K562 treated with DMSO at 1 percent for 4 hours (cell line): ENCODE results near the gene CDHR2. TPM values are rescaled to one million over a fixed set of nuclear protein-coding genes. Genes with fewer than 3 reads are reported as not detected.

Source experiments
- total RNA-seq: library from RNA; unstranded; fragments of 300-600 nt; gene quantifications from 2 replicates; pipeline ENCODE4 v1.2.3, GENCODE V29; 2022; ENCODE audit not compliant: insufficient read depth

CDHR2 gene
- not detected in 2 replicates for total RNA-seq

GRCh38 chr5:176548967-176549444, at the start of gene CDHR2:
CDHR2 (plus strand) TSS chr5:176549342; CDS start chr5:176565353, 16,011 bp downstream.

GRCh38 chr5:176536902-176537553, 12.1 kb upstream of the CDHR2 start, which contains the start of gene RNF44:
RNF44 (minus strand) TSS chr5:176537402; CDS start chr5:176532472, 4,930 bp downstream.

GRCh38 chr5:176609724-176610434, 60.7 kb downstream of the CDHR2 start, which contains the start of gene GPRIN1:
GPRIN1 (minus strand) TSS chr5:176610156; CDS start chr5:176599834, 10,322 bp downstream.

GRCh38 chr5:176629853-176630680, 80.9 kb downstream of the CDHR2 start, which contains the start of the genes EIF4E1B and SNCB:
EIF4E1B (plus strand) TSS chr5:176630675; CDS start chr5:176642788, 12,113 bp downstream.
SNCB (minus strand) TSS chr5:176630534; CDS start chr5:176629654, 880 bp downstream.

Other genes starting within 250 kb of the CDHR2 start
- 54.2 and 64.2 TPM in 2 replicates for gene KIAA1191, start 187.6 kb upstream of the CDHR2 start, total RNA-seq
- gene ARL10, start 183.9 kb upstream of the CDHR2 start, total RNA-seq = not detected in 2 replicates
- 16.0 and 17.2 TPM in 2 replicates for gene NOP16, start 160.7 kb upstream of the CDHR2 start, total RNA-seq
- gene HIGD2A, start 160.6 kb upstream of the CDHR2 start, total RNA-seq = 347 and 409 TPM in 2 replicates
- gene CLTB, start 132.8 kb upstream of the CDHR2 start, total RNA-seq = 69.9 and 102 TPM in 2 replicates
- 22.4 and 26.1 TPM in 2 replicates for gene FAF2, start 101.0 kb upstream of the CDHR2 start, total RNA-seq
- gene RNF44, start 11.9 kb upstream of the CDHR2 start, total RNA-seq = 36.0 and 37.5 TPM in 2 replicates
- 4.2 and 4.4 TPM in 2 replicates for gene GPRIN1, start 60.8 kb downstream of the CDHR2 start, total RNA-seq
- not detected in 2 replicates for gene SNCB, start 81.2 kb downstream of the CDHR2 start, total RNA-seq
- not detected in 2 replicates for gene EIF4E1B, start 81.3 kb downstream of the CDHR2 start, total RNA-seq
- 28.1 and 30.4 TPM in 2 replicates for gene TSPAN17, start 98.1 kb downstream of the CDHR2 start, total RNA-seq